Fibroblast of peridontal ligament (primary cell): Measurements from ENCODE around the gene CXCL5.
"Not testable (repeated sequence)": the region's sequence is repeated elsewhere in the genome, so short reads cannot be mapped to it uniquely, and the experiment has no call there.

Experiments
- DNase-seq: peaks from one replicate; pipeline ENCODE4 v3.0.0-alpha.2; 2010; ENCODE audit errors: extremely low read depth

Gene CXCL5

GRCh38 chr4:73970945-73971344 lies 27.5 kb downstream of the CXCL5 start:
- DNase-seq = no peak

DNA sequence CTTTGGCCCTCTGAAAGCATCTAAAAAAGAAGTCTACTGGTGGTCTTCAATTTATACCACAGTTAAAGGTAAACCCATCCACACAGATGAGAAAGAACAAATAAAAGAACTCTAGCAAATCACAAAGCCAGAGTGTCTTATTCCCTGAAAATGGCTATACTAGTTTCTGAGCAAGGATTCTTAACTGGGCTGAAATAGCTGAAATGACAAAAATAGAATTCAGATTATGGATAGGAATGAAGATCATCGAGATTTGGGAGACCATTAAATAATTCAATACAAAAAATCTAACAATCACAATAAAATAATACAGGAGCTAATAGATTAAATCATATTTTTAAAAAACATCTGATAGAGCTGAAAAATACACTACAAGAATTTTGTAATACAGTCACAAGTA lies 28.5 kb downstream of the CXCL5 start:
- DNase-seq = no peak

DNA sequence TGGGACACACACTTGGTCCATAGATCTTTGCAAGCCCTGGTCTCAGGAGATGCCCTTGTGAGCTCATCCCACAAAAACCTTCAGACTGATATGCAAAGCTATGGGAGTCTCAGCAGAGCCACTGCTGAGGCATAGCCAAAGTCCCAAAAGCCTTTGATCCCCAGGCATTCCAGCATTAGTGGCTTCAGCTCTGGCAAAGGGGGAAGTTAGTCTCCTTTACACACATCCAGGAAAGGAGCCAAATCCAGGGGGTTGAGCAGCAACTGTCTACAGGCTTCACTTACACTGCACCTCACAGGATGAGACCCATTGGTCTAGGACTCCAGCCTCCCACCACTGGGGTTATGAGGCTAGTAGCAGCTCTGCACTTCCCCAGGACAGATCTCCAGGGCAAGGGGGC lies 30.6 kb downstream of the CXCL5 start:
- no peak for DNase-seq

GRCh38 chr4:73964862-73965611 lies 33.4 kb downstream of the CXCL5 start:
- DNase-seq = no peak

GRCh38 chr4:73962724-73963123 lies 35.8 kb downstream of the CXCL5 start:
- no peak for DNase-seq

DNA sequence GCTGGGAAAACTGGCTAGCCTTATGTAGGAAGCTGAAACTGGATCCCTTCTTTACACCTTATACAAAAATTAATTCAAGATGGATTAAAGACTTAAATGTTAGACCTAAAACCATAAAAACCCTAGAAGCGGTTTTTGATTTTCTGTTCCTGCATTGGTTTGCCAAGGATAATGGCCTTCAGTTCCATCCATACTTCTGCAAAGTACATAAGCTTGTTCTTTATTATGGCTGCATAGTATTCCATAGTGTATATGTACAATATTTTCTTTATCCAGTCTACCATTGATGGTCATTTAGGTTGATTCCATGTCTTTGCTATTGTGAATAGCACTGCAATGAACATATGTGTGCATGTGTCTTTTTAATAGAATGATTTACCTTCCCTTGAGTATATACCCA lies 39.4 kb downstream of the CXCL5 start:
- not testable (repeated sequence) for DNase-seq

DNA sequence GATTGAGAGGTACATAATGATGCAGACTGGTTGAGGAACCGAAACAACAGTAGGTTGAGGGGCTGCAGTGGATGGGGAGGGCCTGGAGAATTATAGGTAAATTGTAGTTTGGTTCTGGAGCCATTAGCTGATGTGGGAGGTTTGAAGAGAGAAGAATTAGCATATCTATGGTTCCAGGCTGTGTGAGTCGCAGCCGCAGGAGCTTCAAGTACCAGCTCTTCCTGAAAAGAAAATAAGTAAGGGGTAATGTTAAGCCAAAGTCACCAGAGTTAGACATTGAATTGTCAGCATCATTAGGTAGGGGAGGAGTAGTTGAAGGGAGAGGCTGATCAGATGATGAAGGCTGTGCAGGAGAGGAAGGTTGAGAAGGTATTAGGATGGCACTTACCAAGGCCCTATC lies 46.1 kb downstream of the CXCL5 start:
- DNase-seq = no peak

DNA sequence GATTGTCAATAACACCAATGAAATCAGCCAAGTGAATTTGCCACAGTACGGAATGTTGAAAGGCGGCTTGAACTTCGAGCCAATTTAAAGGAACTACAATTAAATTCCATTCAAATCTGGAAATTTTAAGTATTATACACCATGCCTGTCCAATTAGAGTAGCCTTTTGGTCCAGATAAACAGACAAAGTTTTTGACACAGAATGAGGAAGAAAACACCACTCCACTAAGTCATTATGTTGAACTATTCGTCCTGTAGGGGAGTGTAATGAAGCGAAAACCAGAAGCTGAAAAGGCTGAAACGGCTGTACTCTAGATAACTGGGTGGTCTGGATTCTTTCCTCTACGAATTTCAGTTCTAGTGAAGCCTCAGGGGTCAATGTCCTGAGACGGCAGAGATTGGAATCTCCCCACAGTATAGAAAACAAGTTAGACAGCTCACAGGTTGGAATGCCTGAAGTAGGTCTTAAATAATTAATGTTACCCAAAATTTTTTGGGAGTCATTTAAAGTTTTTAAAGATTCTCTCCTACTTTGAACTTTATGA lies 48.0 kb downstream of the CXCL5 start:
- DNase-seq = not testable (repeated sequence)

- DNase-seq = no peak
These were observed 49.3 kb downstream of the CXCL5 start for GRCh38 chr4:73948990-73949706.

DNA sequence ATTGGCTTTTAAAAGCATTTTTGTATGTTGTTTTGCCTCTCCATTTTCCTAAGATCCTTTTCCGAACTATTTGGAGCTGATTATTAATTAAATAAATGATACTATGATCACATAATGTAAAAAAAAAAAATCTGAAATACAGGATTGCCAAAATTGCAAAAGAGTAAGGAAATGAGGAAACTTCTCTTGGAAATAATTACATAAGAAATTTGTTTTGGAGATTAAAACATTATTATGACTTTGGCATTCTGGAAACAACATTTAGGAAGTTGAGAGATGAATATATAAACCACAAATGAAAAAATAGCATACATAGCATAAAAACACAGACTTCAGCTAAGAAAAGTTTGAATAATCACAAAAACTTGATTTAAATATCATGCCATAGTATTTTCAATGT lies 50.2 kb downstream of the CXCL5 start:
- DNase-seq = no peak

DNA sequence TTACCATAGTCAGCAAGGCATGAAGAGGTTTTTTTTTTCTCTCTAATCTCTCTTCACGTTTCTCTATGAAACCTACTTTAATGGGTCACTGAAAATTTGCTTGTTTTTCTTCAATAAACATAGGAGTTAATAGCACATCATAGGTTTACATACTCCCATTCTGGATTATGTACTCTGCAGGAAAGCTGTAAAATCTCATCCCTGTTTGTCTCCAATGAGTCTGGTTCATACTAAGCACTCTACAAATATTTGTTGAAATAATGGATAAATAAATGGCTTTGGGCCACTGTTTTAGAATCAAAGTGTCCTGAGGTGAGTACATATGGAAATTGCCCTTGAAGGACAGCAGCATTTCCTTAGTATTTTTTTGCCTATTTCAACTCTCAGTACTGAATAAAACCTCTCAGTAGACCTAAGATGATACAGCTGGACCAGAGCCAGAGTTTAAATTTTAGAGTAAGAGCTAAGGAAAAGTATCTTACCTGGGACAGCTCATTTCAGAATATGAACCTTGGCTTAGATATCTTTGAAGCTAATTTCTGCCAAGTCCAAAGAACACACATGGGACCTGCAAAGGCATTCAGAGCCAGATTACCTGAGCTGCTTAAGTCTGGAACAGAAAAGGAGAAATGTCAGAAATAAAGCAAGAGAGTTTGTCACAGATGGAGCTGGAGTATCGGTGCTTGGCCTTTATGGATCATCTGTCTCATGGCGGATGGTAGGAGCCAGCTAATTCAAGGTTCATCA lies 51.1 kb downstream of the CXCL5 start:
- no peak for DNase-seq

- no peak for DNase-seq
These were observed 52.6 kb downstream of the CXCL5 start for GRCh38 chr4:73945674-73946449.
